Upper lobe of left lung (tissue), 6 donors: ENCODE results near the gene EDA. TPM values are rescaled to one million over a fixed set of nuclear protein-coding genes. Genes with fewer than 3 reads are reported as not detected.
"Not testable (repeated sequence)": the region's sequence is repeated elsewhere in the genome, so short reads cannot be mapped to it uniquely, and the experiment has no call there.

Experiments
- ATAC-seq, 2 donors: fragments of 200-7000 bp; cut with Tn5 transposase; one replicate each; pipeline ENCODE4 v1.9.1; 2022; ENCODE audit warnings: mild to moderate bottlenecking in 2 of 2, moderate library complexity in 2 of 2; ENCODE audit not compliant: low FRiP score in 2 of 2
- DNase-seq, 2 donors: peaks; one replicate each; pipeline ENCODE4 v3.0.0-alpha.2; 2019 to 2020
- H3K27ac ChIP-seq, 4 donors: fragments of 200-600 bp; sonication (generic); one replicate each; pipeline ENCODE4 v1.5.1; 2016 to 2019
- H3K27me3 ChIP-seq, 4 donors: fragments of 200-600 bp; sonication (generic); one replicate each; pipeline ENCODE4 v1.5.1; 2017 to 2019
- H3K36me3 ChIP-seq, 4 donors: fragments of 200-600 bp; sonication (generic); one replicate each; pipeline ENCODE4 v1.5.1; 2016 to 2019
- H3K4me1 ChIP-seq, 4 donors: fragments of 200-600 bp; sonication (generic); one replicate each; pipeline ENCODE4 v1.5.1; 2018 to 2019
- H3K4me3 ChIP-seq, 4 donors: fragments of 200-600 bp; sonication (generic); one replicate each; pipeline ENCODE4 v1.5.1; 2017 to 2019; ENCODE audit warnings: mild to moderate bottlenecking in 2 of 4, moderate library complexity in 1 of 4
- H3K9me3 ChIP-seq, 4 donors: fragments of 200-600 bp; sonication (generic); one replicate each; pipeline ENCODE4 v1.5.1; 2018 to 2019
- CTCF ChIP-seq, 6 experiments: fragments of 450-650 bp in 4 of 6; fragments of 200-600 bp in 2 of 6; sonication (generic) in 2 of 6; IDR thresholded peaks; one replicate each; pipeline ENCODE4 v1.5.1; 2016 to 2019; ENCODE audit warnings: antibody characterized with exemption in 6 of 6
- EP300 ChIP-seq, 4 donors: sonication (generic); formaldehyde crosslinking; IDR thresholded peaks; one replicate each; pipeline ENCODE4 v1.5.1; 2017; ENCODE audit warnings: antibody characterized with exemption in 4 of 4, control low read depth in 2 of 4
- POLR2A ChIP-seq, 4 donors: fragments of 450-650 bp; IDR thresholded peaks; one replicate each; pipeline ENCODE4 v1.5.1; 2016 to 2017; ENCODE audit warnings: antibody characterized with exemption in 4 of 4, mild to moderate bottlenecking in 2 of 4
- POLR2AphosphoS5 ChIP-seq, 2 donors: sonication (generic); formaldehyde crosslinking; IDR thresholded peaks; one replicate each; pipeline ENCODE4 v1.5.1; 2017; ENCODE audit warnings: antibody characterized with exemption in 2 of 2
- WGBS, 2 donors: methylation state at CpG; one replicate each; pipeline ENCODE4 v1.1.5; 2017 to 2018; 5-methylcytosine and 5-hydroxymethylcytosine counted together
- total RNA-seq, 6 donors: library from RNA; depleted of rRNA in 4 of 6; stranded (reverse); fragments of >200 nt in 4 of 6; gene quantifications; one replicate each; pipeline versions ENCODE4 v1.1.0 to v1.2.1, GENCODE V29; 2016 to 2021
- donor health status: DM: no; HTN: no; CAD: no; lungs with moderate emphysema.
- donor health status: DM: no; HTN: yes; CAD: no; lungs with severe emphysema.

Gene EDA
- total RNA-seq, 6 donors from 2014 or later = 3.3 to 16.8 (median 5.9) TPM

- no peak overlapping the region for H3K27ac ChIP-seq
- no peak overlapping the region for H3K4me3 ChIP-seq
- no peaks in the 10 kb centered on the region for H3K4me1 ChIP-seq
- ATAC-seq = no peak
- no peaks in the 10 kb centered on the region for H3K27me3 ChIP-seq
- DNase-seq = no peak
- TF ChIP-seq EP300 (IDR thresholded peaks at IDR 0.05) (no peak), POLR2AphosphoS5 (IDR thresholded peaks at IDR 0.05) (no peak), CTCF (IDR thresholded peaks at IDR 0.05) (no peak), POLR2A (IDR thresholded peaks at IDR 0.05) (no peak)
- no peaks in the 10 kb centered on the region for H3K36me3 ChIP-seq
- H3K9me3 ChIP-seq = no peaks in the 10 kb centered on the region
These were observed 380.2 kb downstream of the EDA start for GRCh38 chrX:69996113-69996468.

- not testable (repeated sequence) for H3K4me1 ChIP-seq, DNase-seq
These were observed 382.4 kb downstream of the EDA start for GRCh38 chrX:69998299-69998698.

GRCh38 chrX:70001269-70001668 is 385.4 kb downstream of the EDA start:
- DNase-seq (no peak), ATAC-seq (no peak)
- no peak overlapping the region for H3K4me3 ChIP-seq
- no peak for TF ChIP-seq CTCF (IDR thresholded peaks at IDR 0.05)
- no peak overlapping the region for H3K27ac ChIP-seq
- H3K27me3 ChIP-seq = no peaks in the 10 kb centered on the region
- no peaks in the 10 kb centered on the region for H3K9me3 ChIP-seq
- H3K4me1 ChIP-seq = no peaks in the 10 kb centered on the region
- WGBS, 2 donors = 73% methylated on average over 2 of the region's 2 CpGs; no CpG with 5 or more reads in 1 of the 2 donors
- no peaks in the 10 kb centered on the region for H3K36me3 ChIP-seq

More at GRCh38 chrX:69998299-69998698, 382.4 kb downstream of the EDA start:
- not testable (repeated sequence) for H3K27me3 ChIP-seq, H3K36me3 ChIP-seq, H3K9me3 ChIP-seq, ATAC-seq, H3K27ac ChIP-seq, H3K4me3 ChIP-seq

- Histone ChIP-seq H3K27ac (no peak overlapping the region), H3K9me3 (no peaks in the 10 kb centered on the region), H3K4me3 (no peak overlapping the region), H3K36me3 (no peaks in the 10 kb centered on the region), H3K27me3 (no peaks in the 10 kb centered on the region), H3K4me1 (no peaks in the 10 kb centered on the region)
- TF ChIP-seq EP300 (IDR thresholded peaks at IDR 0.05) (no peak), CTCF (IDR thresholded peaks at IDR 0.05) (no peak), POLR2A (IDR thresholded peaks at IDR 0.05) (no peak)
- 76 to 85% methylated on average over 3 of the region's 3 CpGs for WGBS, 2 donors
- DNase-seq (no peak), ATAC-seq (no peak)
These were observed 385.9 kb downstream of the EDA start for GRCh38 chrX:70001708-70002341.

- Histone ChIP-seq H3K9me3 (no peaks in the 10 kb centered on the region), H3K4me3 (no peak overlapping the region), H3K27ac (no peak overlapping the region), H3K36me3 (no peaks in the 10 kb centered on the region), H3K4me1 (no peaks in the 10 kb centered on the region), H3K27me3 (no peaks in the 10 kb centered on the region)
- DNase-seq (no peak), ATAC-seq (no peak)
- TF ChIP-seq POLR2AphosphoS5 (IDR thresholded peaks at IDR 0.05) (no peak), CTCF (IDR thresholded peaks at IDR 0.05) (no peak), POLR2A (IDR thresholded peaks at IDR 0.05) (no peak), EP300 (IDR thresholded peaks at IDR 0.05) (no peak)
These were observed 392.0 kb downstream of the EDA start for GRCh38 chrX:70007946-70008345.
